ENCODE results near the gene PRKCSH. TPM values are rescaled to one million over a fixed set of nuclear protein-coding genes. Genes with fewer than 3 reads are reported as not detected.

PRKCSH gene
- total RNA-seq, 1 experiment from 2014 or later: 431 TPM

DNA sequence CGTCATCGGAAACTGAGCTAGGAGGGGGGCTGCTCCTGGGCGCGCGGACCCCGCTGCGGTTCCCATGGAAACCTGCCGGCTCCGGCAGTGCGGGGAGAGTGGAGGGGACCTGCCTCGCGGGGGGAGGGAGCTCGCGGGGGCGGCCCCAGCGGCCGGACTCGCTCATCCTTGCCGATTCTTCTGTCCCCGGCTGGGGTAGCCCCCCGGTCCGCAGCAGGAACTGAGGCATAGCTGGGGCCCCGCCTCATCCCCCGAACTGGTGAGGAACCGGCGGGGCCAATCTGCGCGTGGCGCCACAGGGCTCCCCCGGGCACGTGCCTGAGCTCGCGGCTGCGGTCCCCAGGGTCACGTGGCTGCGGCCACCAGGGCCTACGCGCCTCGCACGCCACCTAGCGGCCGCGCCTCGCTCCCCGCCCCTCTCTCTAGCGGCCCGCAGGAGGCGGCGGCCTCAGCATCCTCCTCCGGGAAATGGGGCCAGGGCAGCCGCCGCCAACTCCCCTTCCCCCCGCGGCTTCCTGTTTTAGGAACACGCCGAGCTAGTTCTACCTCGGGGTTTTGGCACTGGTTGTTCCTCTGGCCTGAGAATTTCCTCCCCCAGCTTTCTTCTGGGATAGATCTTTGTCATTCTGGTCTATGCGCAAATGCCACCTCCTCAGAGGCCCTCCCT lies 47.1 kb downstream of the PRKCSH start:
- Histone ChIP-seq H2AK5ac (ENCODE audit: insufficient read length, low read length) (no peak overlapping the region), H4K5ac (ENCODE audit: insufficient read length, low read depth, low read length) (no peak overlapping the region), H3K79me1 (ENCODE audit: insufficient read depth, low read depth, low read length, poor library complexity, severe bottlenecking) (no peaks in the 10 kb centered on the region), H2AFZ (ENCODE audit: low read length) (no peak overlapping the region), H3K4me1 (ENCODE audit: insufficient read depth, low read length) (no peaks in the 10 kb centered on the region), H2BK120ac (ENCODE audit: low read depth, low read length, poor library complexity, severe bottlenecking) (no peak overlapping the region), H3K14ac (ENCODE audit: insufficient read depth, low read length) (peak overlapping the region; percentile 37; the same call in 1 of the 2 replicates), H3K56ac (ENCODE audit: insufficient read length, low read depth, low read length) (no peak overlapping the region), H3T11ph (ENCODE audit: low read length) (no peak overlapping the region), H2BK12ac (ENCODE audit: insufficient read length, low read depth, low read length) (no peak overlapping the region), H3K23me2 (ENCODE audit: insufficient read length, low read depth, low read length, poor library complexity, severe bottlenecking) (peaks cover 7% of the 10 kb centered on the region), H4K91ac (ENCODE audit: insufficient read length, low read depth, low read length) (no peak overlapping the region), H3K9me3 (ENCODE audit: control insufficient read depth, low read depth, low read length) (no peaks in the 10 kb centered on the region), H3K79me2 (ENCODE audit: insufficient read depth, low read length) (no peaks in the 10 kb centered on the region), H3K18ac (ENCODE audit: insufficient read length, low read depth, low read length) (peak overlapping the region; percentile 77), H3K4me2 (ENCODE audit: insufficient read depth, insufficient read length, low read length) (peak overlapping the region; percentile 28), H3K4ac (ENCODE audit: low read depth, low read length) (no peak overlapping the region), H2BK15ac (ENCODE audit: low read depth, low read length) (no peak overlapping the region), H4K8ac (replicated peaks; ENCODE audit: insufficient read length, low read depth, low read length) (no peak overlapping the region), H2BK5ac (ENCODE audit: insufficient read length, low read length) (no peak overlapping the region), H3K23ac (ENCODE audit: insufficient read length, low read depth, low read length) (no peak overlapping the region), H2BK20ac (ENCODE audit: low read depth, low read length, poor library complexity, severe bottlenecking) (no peak overlapping the region), H4K20me1 (ENCODE audit: control insufficient read depth, insufficient read depth, insufficient read length) (no peaks in the 10 kb centered on the region), H3K9ac (ENCODE audit: extremely low read depth, insufficient read length, low read length) (no peak overlapping the region), H3K27me3 (ENCODE audit: insufficient read depth, low read length) (peaks cover 12% of the 10 kb centered on the region; the same call in 1 of the 2 replicates), H3K27ac (ENCODE audit: insufficient read length, low read depth, low read length) (no peak overlapping the region)
- Mint-ChIP-seq H3K27ac (0 out of 7 replicates have a peak overlapping the region, but pooled peaks of 1 of the 3 experiments have one; percentile 74), H3K9me3 (peaks cover 0 to 4% of the 10 kb centered on the region in 2 experiments; a peak in 3 of 5 replicates), H3K27me3 (ENCODE audit: low read depth) (peaks cover 39% of the 10 kb centered on the region), H3K36me3 (ENCODE audit: insufficient read depth in 1 of 3, low read depth in 3 of 3) (no peaks in the 10 kb centered on the region; a peak in 1 of 7 replicates), H3K4me3 (peak overlapping the region; percentile 50 to 77), H3K4me1 (peaks cover 4 to 18% of the 10 kb centered on the region in 2 experiments; a peak in 3 of 4 replicates)
- peak; percentile 89 for DNase-seq
- no CpG with 5 or more reads among the region's 58 CpGs for WGBS (ENCODE audit: extremely low coverage, insufficient read length, low lambda C conversion rate)
- TF ChIP-seq, protein P1, sequence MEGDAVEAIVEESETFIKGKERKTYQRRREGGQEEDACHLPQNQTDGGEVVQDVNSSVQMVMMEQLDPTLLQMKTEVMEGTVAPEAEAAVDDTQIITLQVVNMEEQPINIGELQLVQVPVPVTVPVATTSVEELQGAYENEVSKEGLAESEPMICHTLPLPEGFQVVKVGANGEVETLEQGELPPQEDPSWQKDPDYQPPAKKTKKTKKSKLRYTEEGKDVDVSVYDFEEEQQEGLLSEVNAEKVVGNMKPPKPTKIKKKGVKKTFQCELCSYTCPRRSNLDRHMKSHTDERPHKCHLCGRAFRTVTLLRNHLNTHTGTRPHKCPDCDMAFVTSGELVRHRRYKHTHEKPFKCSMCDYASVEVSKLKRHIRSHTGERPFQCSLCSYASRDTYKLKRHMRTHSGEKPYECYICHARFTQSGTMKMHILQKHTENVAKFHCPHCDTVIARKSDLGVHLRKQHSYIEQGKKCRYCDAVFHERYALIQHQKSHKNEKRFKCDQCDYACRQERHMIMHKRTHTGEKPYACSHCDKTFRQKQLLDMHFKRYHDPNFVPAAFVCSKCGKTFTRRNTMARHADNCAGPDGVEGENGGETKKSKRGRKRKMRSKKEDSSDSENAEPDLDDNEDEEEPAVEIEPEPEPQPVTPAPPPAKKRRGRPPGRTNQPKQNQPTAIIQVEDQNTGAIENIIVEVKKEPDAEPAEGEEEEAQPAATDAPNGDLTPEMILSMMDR (conservative IDR thresholded peaks at IDR 0.05): peak; percentile 98

All from H9 (cell line).